ENCODE data around the gene RPRD1A. TPM values are rescaled to one million over a fixed set of nuclear protein-coding genes. Genes with fewer than 3 reads are reported as not detected.

Gene RPRD1A
- total RNA-seq, 4 donors from 2014 or later: 55.2 to 99.1 (median 71.1) TPM

DNA sequence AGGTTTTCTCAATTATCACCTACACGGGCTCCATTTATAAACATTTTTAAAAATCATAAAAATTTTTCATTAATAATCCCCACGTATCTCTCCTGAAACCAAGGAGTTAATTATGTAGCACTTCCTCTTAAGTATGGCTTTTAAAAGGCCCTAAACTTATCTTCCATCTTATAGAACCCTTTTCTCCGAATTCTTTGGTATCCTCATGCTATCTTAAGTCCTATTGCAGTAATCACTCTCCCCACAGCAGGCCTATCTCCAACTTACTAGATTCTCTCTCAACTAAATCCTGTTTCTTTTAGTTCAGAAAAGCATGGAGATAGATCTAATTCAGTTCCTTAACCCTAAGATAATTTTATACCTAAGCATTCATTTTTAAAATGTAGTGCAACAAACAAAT, 26.2 kb downstream of the RPRD1A start:
- intact Hi-C loops (cut with DNase I; ENCODE audit: low total_unique reads): no loop called here
- H3K27me3 ChIP-seq: no peaks in the 10 kb centered on the region
- no peaks in the 10 kb centered on the region for H3K4me1 ChIP-seq
- no peak overlapping the region for H3K4me3 ChIP-seq
- no peaks in the 10 kb centered on the region for H3K9me3 ChIP-seq
- no peak for DNase-seq
- H3K27ac ChIP-seq: no peak overlapping the region
- no peaks in the 10 kb centered on the region for H3K36me3 ChIP-seq
- TF ChIP-seq, protein P1, sequence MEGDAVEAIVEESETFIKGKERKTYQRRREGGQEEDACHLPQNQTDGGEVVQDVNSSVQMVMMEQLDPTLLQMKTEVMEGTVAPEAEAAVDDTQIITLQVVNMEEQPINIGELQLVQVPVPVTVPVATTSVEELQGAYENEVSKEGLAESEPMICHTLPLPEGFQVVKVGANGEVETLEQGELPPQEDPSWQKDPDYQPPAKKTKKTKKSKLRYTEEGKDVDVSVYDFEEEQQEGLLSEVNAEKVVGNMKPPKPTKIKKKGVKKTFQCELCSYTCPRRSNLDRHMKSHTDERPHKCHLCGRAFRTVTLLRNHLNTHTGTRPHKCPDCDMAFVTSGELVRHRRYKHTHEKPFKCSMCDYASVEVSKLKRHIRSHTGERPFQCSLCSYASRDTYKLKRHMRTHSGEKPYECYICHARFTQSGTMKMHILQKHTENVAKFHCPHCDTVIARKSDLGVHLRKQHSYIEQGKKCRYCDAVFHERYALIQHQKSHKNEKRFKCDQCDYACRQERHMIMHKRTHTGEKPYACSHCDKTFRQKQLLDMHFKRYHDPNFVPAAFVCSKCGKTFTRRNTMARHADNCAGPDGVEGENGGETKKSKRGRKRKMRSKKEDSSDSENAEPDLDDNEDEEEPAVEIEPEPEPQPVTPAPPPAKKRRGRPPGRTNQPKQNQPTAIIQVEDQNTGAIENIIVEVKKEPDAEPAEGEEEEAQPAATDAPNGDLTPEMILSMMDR (IDR thresholded peaks at IDR 0.05): no peak
- no peak for TF ChIP-seq POLR2A (IDR thresholded peaks at IDR 0.05)

DNA sequence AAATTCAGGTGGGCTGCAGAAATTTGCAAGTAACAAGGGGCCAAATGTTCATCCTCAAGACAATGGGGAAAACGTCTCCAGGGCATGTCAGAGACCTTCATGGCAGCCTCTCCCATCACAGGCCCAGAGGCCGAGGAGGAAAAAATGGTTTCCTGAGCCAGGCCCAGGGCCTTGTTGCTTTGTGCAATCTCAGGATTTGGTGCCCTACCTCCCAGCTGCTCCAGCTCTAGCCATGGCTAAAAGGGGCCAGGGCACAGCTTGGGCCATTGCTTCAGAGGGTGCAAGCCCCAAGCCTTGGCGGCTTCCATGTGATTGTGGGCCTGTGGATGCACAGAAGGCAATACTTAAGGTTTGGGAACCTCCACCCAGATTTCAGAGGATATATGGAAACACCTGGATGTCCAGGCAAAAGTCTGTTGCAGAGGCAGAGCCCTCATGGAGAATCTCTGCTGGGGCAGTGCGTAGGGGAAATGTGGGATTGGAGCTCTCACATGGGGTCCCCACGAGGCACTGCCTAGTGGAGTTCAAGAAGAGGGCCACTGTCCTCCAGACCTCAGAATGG, 29.2 kb downstream of the RPRD1A start:
- no peaks in the 10 kb centered on the region for H3K27me3 ChIP-seq
- TF ChIP-seq POLR2A (IDR thresholded peaks at IDR 0.05): no peak
- TF ChIP-seq, protein P1 (IDR thresholded peaks at IDR 0.05): no peak
- intact Hi-C loops (cut with DNase I; ENCODE audit: low total_unique reads): no loop called here
- no peak overlapping the region for H3K4me3 ChIP-seq
- no peak for DNase-seq
- H3K4me1 ChIP-seq: no peaks in the 10 kb centered on the region
- no peak overlapping the region for H3K27ac ChIP-seq
- H3K36me3 ChIP-seq: no peaks in the 10 kb centered on the region
- no peaks in the 10 kb centered on the region for H3K9me3 ChIP-seq

DNA sequence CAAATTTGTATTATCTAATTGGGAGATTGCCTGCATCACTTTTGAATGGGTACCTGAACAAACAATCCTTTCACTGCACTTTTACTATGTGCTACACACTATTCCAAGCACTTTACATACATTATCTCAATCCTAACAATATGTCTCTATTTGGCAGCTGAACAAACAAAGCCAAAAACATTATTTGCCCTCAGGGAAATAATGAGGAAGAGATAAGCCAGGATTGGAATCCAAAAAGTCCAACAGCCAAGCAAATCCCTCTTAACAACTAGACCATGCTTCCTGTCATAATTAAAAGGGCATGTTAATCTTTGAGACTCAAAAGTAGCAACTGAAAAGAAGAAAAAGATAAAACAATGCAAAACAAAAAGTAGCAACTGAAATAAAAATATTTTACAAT, 32.1 kb downstream of the RPRD1A start:
- Histone ChIP-seq H3K4me3 (no peak overlapping the region), H3K36me3 (no peaks in the 10 kb centered on the region), H3K9me3 (no peaks in the 10 kb centered on the region), H3K27ac (no peak overlapping the region), H3K27me3 (no peaks in the 10 kb centered on the region), H3K4me1 (no peaks in the 10 kb centered on the region)
- intact Hi-C loops (cut with DNase I; ENCODE audit: low total_unique reads): no loop called here
- TF ChIP-seq POLR2A (IDR thresholded peaks at IDR 0.05): no peak
- TF ChIP-seq, protein P1 (IDR thresholded peaks at IDR 0.05): no peak
- no peak for DNase-seq

- no peak for DNase-seq
- H3K27me3 ChIP-seq: no peaks in the 10 kb centered on the region
- no peak for TF ChIP-seq POLR2A (IDR thresholded peaks at IDR 0.05)
- TF ChIP-seq, protein P1 (IDR thresholded peaks at IDR 0.05): no peak
- H3K4me1 ChIP-seq: no peaks in the 10 kb centered on the region
- intact Hi-C loops (cut with DNase I; ENCODE audit: low total_unique reads): no loop called here
- no peak overlapping the region for H3K4me3 ChIP-seq
- no peak overlapping the region for H3K27ac ChIP-seq
- no peaks in the 10 kb centered on the region for H3K36me3 ChIP-seq
- no peaks in the 10 kb centered on the region for H3K9me3 ChIP-seq
Measured at GRCh38 chr18:36034299-36034895, 33.0 kb downstream of the RPRD1A start.

- Histone ChIP-seq H3K9me3 (no peaks in the 10 kb centered on the region), H3K4me3 (no peak overlapping the region), H3K27me3 (no peaks in the 10 kb centered on the region), H3K36me3 (no peaks in the 10 kb centered on the region), H3K4me1 (no peaks in the 10 kb centered on the region), H3K27ac (no peak overlapping the region)
- intact Hi-C loops (cut with DNase I; ENCODE audit: low total_unique reads): no loop called here
- no peak for DNase-seq
- no peak for TF ChIP-seq POLR2A (IDR thresholded peaks at IDR 0.05)
- TF ChIP-seq, protein P1 (IDR thresholded peaks at IDR 0.05): no peak
Measured at GRCh38 chr18:36031903-36032302, 35.5 kb downstream of the RPRD1A start.

All from uterus (tissue), 4 donors.